Testis (tissue), 3 donors: ENCODE measurements around the gene MDGA2. TPM values are rescaled to one million over a fixed set of nuclear protein-coding genes. Genes with fewer than 3 reads are reported as not detected.
"Not testable (repeated sequence)": the region's sequence is repeated elsewhere in the genome, so short reads cannot be mapped to it uniquely, and the experiment has no call there.

Experiments
- DNase-seq: peaks from one replicate; pipeline ENCODE4 v3.0.0-alpha.2; 2019
- H3K27ac ChIP-seq, 2 donors: fragments of 200-600 bp; sonication (generic); one replicate each; pipeline ENCODE4 v1.5.1; 2019
- H3K27me3 ChIP-seq: fragments of 200-600 bp; sonication (generic); one replicate; pipeline ENCODE4 v1.5.1; 2019
- H3K36me3 ChIP-seq: fragments of 200-600 bp; sonication (generic); one replicate; pipeline ENCODE4 v1.5.1; 2017; ENCODE audit warnings: low read depth; ENCODE audit errors: missing control alignments
- H3K4me1 ChIP-seq: fragments of 200-600 bp; sonication (generic); one replicate; pipeline ENCODE4 v1.5.1; 2019
- H3K4me3 ChIP-seq, 2 donors: fragments of 200-600 bp; sonication (generic); one replicate each; pipeline ENCODE4 v1.5.1; 2017 to 2019
- H3K9me3 ChIP-seq: fragments of 200-600 bp; sonication (generic); one replicate; pipeline ENCODE4 v1.5.1; 2017
- CTCF ChIP-seq, 3 experiments: fragments of 450-650 bp in 2 of 3; fragments of 200-600 bp in 1 of 3; sonication (generic) in 1 of 3; IDR thresholded peaks; one replicate each; pipeline ENCODE4 v1.5.1; 2016 to 2019; ENCODE audit warnings: antibody characterized with exemption in 3 of 3, mild to moderate bottlenecking in 2 of 3, moderate library complexity in 1 of 3
- POLR2A ChIP-seq: fragments of 450-650 bp; IDR thresholded peaks from one replicate; pipeline ENCODE4 v1.6.1; 2017; ENCODE audit warnings: antibody characterized with exemption, mild to moderate bottlenecking, moderate library complexity
- WGBS, 2 donors: methylation state at CpG; one replicate each; pipeline ENCODE4 v1.1.5; 2018; 5-methylcytosine and 5-hydroxymethylcytosine counted together
- intact Hi-C: fragments of 100-400 bp; cut with DNase I; formaldehyde crosslinking; loops from one replicate; pipeline ENCODE4 v1.15.1; 2023; ENCODE audit warnings: low total_unique reads
- polyA plus RNA-seq: library from polyadenylated mRNA; stranded (reverse); fragments of 350-450 nt; fragmentation: Illumina TruSeq; extraction: RNeasy Lipid Tissue Mini Kit (QIAGEN cat#74804); gene quantifications from one replicate; pipeline ENCODE4 v1.2.3, GENCODE V29; 2014; ENCODE audit warnings: low read depth, low replicate concordance; ENCODE audit not compliant: insufficient read depth
- total RNA-seq, 2 donors: library from RNA; depleted of rRNA; stranded (reverse); fragments of >200 nt; gene quantifications; one replicate each; pipeline ENCODE4 v1.2.3, GENCODE V29; 2016

MDGA2 gene
- total and polyA plus RNA-seq, 3 donors from 2014 or later = 3.9 to 11.6 (median 8.4) TPM

GRCh38 chr14:47637753-47638152, 37.7 kb downstream of the MDGA2 start:
- no peaks in the 10 kb centered on the region for H3K27me3 ChIP-seq
- no peak for DNase-seq
- no peaks in the 10 kb centered on the region for H3K36me3 ChIP-seq
- intact Hi-C loops = no loop called here
- 85 to 90% methylated on average over 3 of the region's 3 CpGs for WGBS, 2 donors
- H3K27ac ChIP-seq = no peak overlapping the region
- no peak overlapping the region for H3K4me3 ChIP-seq
- TF ChIP-seq CTCF (IDR thresholded peaks at IDR 0.05) (no peak), POLR2A (no peak)
- no peaks in the 10 kb centered on the region for H3K9me3 ChIP-seq
- H3K4me1 ChIP-seq = no peaks in the 10 kb centered on the region

- H3K9me3 ChIP-seq = no peaks in the 10 kb centered on the region
- WGBS, 2 donors = 65 to 84% methylated on average over 9 to 51 of the region's 51 CpGs
- no peak overlapping the region for H3K27ac ChIP-seq
- no peaks in the 10 kb centered on the region for H3K36me3 ChIP-seq
- TF ChIP-seq CTCF (IDR thresholded peaks at IDR 0.05) (no peak), POLR2A (no peak)
- intact Hi-C loops = no loop called here
- no peaks in the 10 kb centered on the region for H3K4me1 ChIP-seq
- peak; percentile 21 for DNase-seq
- H3K4me3 ChIP-seq = peak overlapping the region; percentile 40 to 56
- H3K27me3 ChIP-seq = no peaks in the 10 kb centered on the region
Observed at GRCh38 chr14:47626151-47627035, 49.0 kb downstream of the MDGA2 start.

- H3K4me1 ChIP-seq, H3K4me3 ChIP-seq, intact Hi-C loops, H3K27ac ChIP-seq, H3K27me3 ChIP-seq, DNase-seq, H3K9me3 ChIP-seq, H3K36me3 ChIP-seq: not testable (repeated sequence)
- 88 to 93% methylated on average over 13 of the region's 13 CpGs for WGBS, 2 donors
Observed at GRCh38 chr14:47624126-47624525, 51.3 kb downstream of the MDGA2 start.

GRCh38 chr14:47619392-47619791, 56.0 kb downstream of the MDGA2 start:
- 76 to 82% methylated on average over 3 of the region's 3 CpGs for WGBS, 2 donors
- Histone ChIP-seq H3K9me3 (no peaks in the 10 kb centered on the region), H3K4me3 (no peak overlapping the region), H3K27me3 (no peaks in the 10 kb centered on the region), H3K4me1 (no peaks in the 10 kb centered on the region), H3K27ac (no peak overlapping the region), H3K36me3 (no peaks in the 10 kb centered on the region)
- TF ChIP-seq POLR2A (no peak), CTCF (IDR thresholded peaks at IDR 0.05) (no peak)
- no peak for DNase-seq
- intact Hi-C loops = no loop called here

- TF ChIP-seq CTCF (IDR thresholded peaks at IDR 0.05) (no peak), POLR2A (no peak)
- intact Hi-C loops = no loop called here
- Histone ChIP-seq H3K4me1 (no peaks in the 10 kb centered on the region), H3K27ac (no peak overlapping the region), H3K27me3 (no peaks in the 10 kb centered on the region), H3K4me3 (no peak overlapping the region), H3K9me3 (no peaks in the 10 kb centered on the region), H3K36me3 (no peaks in the 10 kb centered on the region)
- 95 to 98% methylated on average over 3 of the region's 3 CpGs for WGBS, 2 donors
- no peak for DNase-seq
Observed at GRCh38 chr14:47606566-47606965, 68.8 kb downstream of the MDGA2 start.
